Neural cell (in vitro differentiated cells): ENCODE measurements around the gene YWHAG. TPM values are rescaled to one million over a fixed set of nuclear protein-coding genes. Genes with fewer than 3 reads are reported as not detected.

Experiments
- H2AFZ ChIP-seq: fragments of 200-600, 300-800 bp; sonication (generic), shearing (Covaris generic); 2 replicates; pipeline ENCODE4 v1.6.0; 2014; ENCODE audit warnings: low read depth, mild to moderate bottlenecking, antibody characterized with exemption, low read length, moderate library complexity
- H3F3A ChIP-seq: fragments of 200-600 bp; shearing (Covaris generic); 2 replicates; pipeline ENCODE4 v1.6.1; 2016; ENCODE audit warnings: mild to moderate bottlenecking, moderate library complexity, mixed read lengths, antibody characterized with exemption, low read length; ENCODE audit not compliant: insufficient read depth, poor library complexity, severe bottlenecking
- H3K27ac ChIP-seq: fragments of 200-600, 300-800 bp; sonication (generic), shearing (Covaris generic); 2 replicates; pipeline ENCODE4 v1.5.1; 2014; ENCODE audit warnings: mild to moderate bottlenecking, low read length, moderate library complexity
- H3K27me3 ChIP-seq: fragments of 300-800, 200-600 bp; sonication (generic), shearing (Covaris generic); 2 replicates; pipeline ENCODE4 v1.6.0; 2014; ENCODE audit warnings: mild to moderate bottlenecking, low read depth, low read length, moderate library complexity; ENCODE audit not compliant: insufficient read depth
- H3K36me3 ChIP-seq: fragments of 300-800, 200-600 bp; sonication (generic), shearing (Covaris generic); 2 replicates; pipeline ENCODE4 v1.5.1; 2014; ENCODE audit warnings: mild to moderate bottlenecking, antibody characterized with exemption, low read length, moderate library complexity; ENCODE audit not compliant: insufficient read depth
- H3K4me2 ChIP-seq: fragments of 300-800, 200-600 bp; sonication (generic), shearing (Covaris generic); 2 replicates; pipeline ENCODE4 v1.6.0; 2014; ENCODE audit warnings: mild to moderate bottlenecking, low read length
- H3K4me3 ChIP-seq: fragments of 300-800, 200-600 bp; sonication (generic), shearing (Covaris generic); 2 replicates; pipeline ENCODE4 v1.5.1; 2014; ENCODE audit warnings: mild to moderate bottlenecking, low read length, moderate library complexity
- H3K79me2 ChIP-seq: fragments of 200-600 bp; shearing (Covaris generic); replicated peaks from 2 replicates; pipeline ENCODE4 v1.6.0; 2014; ENCODE audit warnings: mild to moderate bottlenecking, low read length, moderate library complexity; ENCODE audit not compliant: insufficient read depth
- H3K9ac ChIP-seq: fragments of 300-800, 200-600 bp; sonication (generic), shearing (Covaris generic); 2 replicates; pipeline ENCODE4 v1.6.1; 2016; ENCODE audit warnings: mild to moderate bottlenecking, low read length, mixed read lengths
- H3K9me2 ChIP-seq: fragments of 200-600 bp; shearing (Covaris generic); 2 replicates; pipeline ENCODE4 v1.6.1; 2016; ENCODE audit warnings: mild to moderate bottlenecking, low read length, mixed read lengths; ENCODE audit not compliant: insufficient read depth
- H3K9me3 ChIP-seq: fragments of 200-600, 300-800 bp; sonication (generic), shearing (Covaris generic); 2 replicates; pipeline ENCODE4 v1.6.1; 2016; ENCODE audit warnings: mild to moderate bottlenecking, mixed run types, low read length, moderate library complexity, mixed read lengths
- H4K20me1 ChIP-seq: fragments of 200-600 bp; shearing (Covaris generic); 2 replicates; pipeline ENCODE4 v1.6.1; 2016; ENCODE audit warnings: mild to moderate bottlenecking, mixed run types; ENCODE audit not compliant: insufficient read depth
- CTCF ChIP-seq: fragments of 450-650 bp; IDR thresholded peaks from 2 replicates; pipeline ENCODE4 v1.5.1; 2014; ENCODE audit warnings: antibody characterized with exemption, mild to moderate bottlenecking, moderate library complexity; ENCODE audit not compliant: poor library complexity, severe bottlenecking
- EP300 ChIP-seq: fragments of 450-650 bp; conservative IDR thresholded peaks from 2 replicates; pipeline ENCODE4 v1.6.1; 2014; ENCODE audit warnings: antibody characterized with exemption, mild to moderate bottlenecking, moderate library complexity; ENCODE audit not compliant: poor library complexity, severe bottlenecking
- EZH2 ChIP-seq: fragments of 200-600, 300-800 bp; shearing (Covaris generic), sonication (generic); IDR thresholded peaks from 2 replicates; pipeline ENCODE4 v1.6.1; 2014; ENCODE audit warnings: antibody characterized with exemption, low read length, borderline replicate concordance, mild to moderate bottlenecking; ENCODE audit not compliant: insufficient read depth, poor library complexity, severe bottlenecking
- MXI1 ChIP-seq: fragments of 450-650 bp; conservative IDR thresholded peaks from 2 replicates; pipeline ENCODE4 v1.6.1; 2014; ENCODE audit warnings: antibody characterized with exemption, mild to moderate bottlenecking; ENCODE audit not compliant: poor library complexity, severe bottlenecking
- POLR2AphosphoS5 ChIP-seq: IDR thresholded peaks from 2 replicates; pipeline ENCODE4 v1.6.1; 2012
- RAD21 ChIP-seq: fragments of 450-650 bp; conservative IDR thresholded peaks from 2 replicates; pipeline ENCODE4 v1.6.1; 2014; ENCODE audit warnings: antibody characterized with exemption, mild to moderate bottlenecking, moderate library complexity
- REST ChIP-seq: IDR thresholded peaks from 2 replicates; pipeline ENCODE4 v1.6.1; 2012; ENCODE audit warnings: borderline replicate concordance
- SMC3 ChIP-seq: fragments of 450-650 bp; conservative IDR thresholded peaks from 2 replicates; pipeline ENCODE4 v1.6.1; 2014; ENCODE audit warnings: antibody characterized with exemption, mild to moderate bottlenecking, moderate library complexity; ENCODE audit not compliant: poor library complexity
- TAF1 ChIP-seq: IDR thresholded peaks from 2 replicates; pipeline ENCODE4 v1.6.1; 2012; ENCODE audit warnings: low read depth
- polyA plus RNA-seq: library from polyadenylated mRNA; depleted of rRNA; stranded (reverse); fragments of >200 nt; gene quantifications from 2 replicates; pipeline ENCODE4 v1.2.3, GENCODE V29; 2014

YWHAG gene
- polyA plus RNA-seq, 1 donor from 2014 or later, result 284 TPM

GRCh38 chr7:76325811-76326210 is 33.0 kb downstream of the YWHAG start:
- H3K9me2 ChIP-seq, result no peaks in the 10 kb centered on the region
- H3K36me3 ChIP-seq, result peaks cover 8% of the 10 kb centered on the region
- no peaks in the 10 kb centered on the region for H3K27me3 ChIP-seq
- no peak overlapping the region for H2AFZ ChIP-seq
- H3F3A ChIP-seq, result no peaks in the 10 kb centered on the region
- no peaks in the 10 kb centered on the region for H3K9me3 ChIP-seq
- no peak overlapping the region for H3K4me2 ChIP-seq
- H4K20me1 ChIP-seq, result peaks cover 41% of the 10 kb centered on the region
- H3K27ac ChIP-seq, result no peak overlapping the region
- peaks cover 53% of the 10 kb centered on the region for H3K79me2 ChIP-seq
- TF ChIP-seq CTCF, result no peak
- TF ChIP-seq EP300, result no peak
- no peak for TF ChIP-seq SMC3
- no peak for TF ChIP-seq TAF1
- TF ChIP-seq RAD21, result no peak
- TF ChIP-seq REST, result no peak
- no peak for TF ChIP-seq POLR2AphosphoS5
- TF ChIP-seq MXI1, result no peak
- no peak overlapping the region for H3K4me3 ChIP-seq
- H3K9ac ChIP-seq, result no peak overlapping the region

GRCh38 chr7:76325092-76325491 is 33.7 kb downstream of the YWHAG start:
- Histone ChIP-seq H2AFZ (no peak overlapping the region), H3K9ac (no peak overlapping the region), H3K79me2 (peaks cover 46% of the 10 kb centered on the region), H3K9me2 (no peaks in the 10 kb centered on the region), H3K27ac (no peak overlapping the region), H3K4me3 (no peak overlapping the region), H4K20me1 (peaks cover 34% of the 10 kb centered on the region), H3K36me3 (peaks cover 8% of the 10 kb centered on the region), H3K4me2 (no peak overlapping the region), H3F3A (no peaks in the 10 kb centered on the region), H3K27me3 (no peaks in the 10 kb centered on the region), H3K9me3 (no peaks in the 10 kb centered on the region)
- TF ChIP-seq EZH2, result no peak
- no peak for TF ChIP-seq SMC3
- TF ChIP-seq TAF1, result no peak
- TF ChIP-seq RAD21, result no peak
- no peak for TF ChIP-seq EP300
- no peak for TF ChIP-seq CTCF
- TF ChIP-seq MXI1, result no peak
- no peak for TF ChIP-seq REST
- TF ChIP-seq POLR2AphosphoS5, result no peak
